HepG2 (cell line): ENCODE data around the gene LYPD3. TPM values are rescaled to one million over a fixed set of nuclear protein-coding genes. Genes with fewer than 3 reads are reported as not detected.

Experiments used
- ATF6 ChIP-seq: sonication (generic); formaldehyde crosslinking; conservative IDR thresholded peaks from 2 replicates; pipeline ENCODE4 v1.4.0; 2020; ENCODE audit warnings: missing genetic modification reagents
- FOSL1 ChIP-seq: sonication (generic); formaldehyde crosslinking; IDR thresholded peaks from 2 replicates; pipeline ENCODE4 v1.9.0; 2021; ENCODE audit warnings: missing genetic modification reagents, borderline replicate concordance
- FOXC1 ChIP-seq: sonication (generic); formaldehyde crosslinking; IDR thresholded peaks from 2 replicates; pipeline ENCODE4 v1.8.0; 2022; ENCODE audit warnings: mild to moderate bottlenecking, missing genetic modification reagents, borderline replicate concordance
- IKZF4 ChIP-seq: sonication (generic); formaldehyde crosslinking; IDR thresholded peaks from 2 replicates; pipeline ENCODE4 v1.5.1; 2020; ENCODE audit warnings: borderline replicate concordance, mild to moderate bottlenecking, low read depth, missing genetic modification reagents; ENCODE audit errors: not compliant biosample characterization
- MAFG ChIP-seq: sonication (generic); formaldehyde crosslinking; IDR thresholded peaks from 2 replicates; pipeline ENCODE4 v1.5.1; 2020; ENCODE audit warnings: mild to moderate bottlenecking, missing genetic modification reagents
- MIXL1 ChIP-seq: IDR thresholded peaks from 2 replicates; pipeline ENCODE4 v1.6.1; 2016
- MXI1 ChIP-seq: IDR thresholded peaks from 3 replicates; pipeline ENCODE4 v1.6.1; 2012; ENCODE audit warnings: low read depth, low read length, inconsistent platforms, borderline replicate concordance
- NFYB ChIP-seq: sonication (generic); formaldehyde crosslinking; IDR thresholded peaks from 2 replicates; pipeline ENCODE4 v1.4.0; 2020; ENCODE audit warnings: missing genetic modification reagents
- NR2F2 ChIP-seq: IDR thresholded peaks from 2 replicates; pipeline ENCODE4 v1.6.1; 2012; ENCODE audit warnings: low read depth, inconsistent platforms, borderline replicate concordance
- PAF1 ChIP-seq: IDR thresholded peaks from 2 replicates; pipeline ENCODE4 v1.6.1; 2016; ENCODE audit warnings: missing genetic modification reagents, missing compliant biosample characterization
- POLR2AphosphoS5 ChIP-seq: IDR thresholded peaks from 2 replicates; pipeline ENCODE4 v1.6.1; 2012; ENCODE audit warnings: low read depth, low read length
- RBFOX2 ChIP-seq: fragments of 200-400 bp; formaldehyde crosslinking; IDR thresholded peaks from 2 replicates; pipeline ENCODE4 v1.6.1; 2017; ENCODE audit warnings: low read depth, mild to moderate bottlenecking, low read length
- RCOR2 ChIP-seq: IDR thresholded peaks from 2 replicates; pipeline ENCODE4 v1.6.1; 2016; ENCODE audit warnings: missing biosample characterization, missing genetic modification reagents
- RFXANK ChIP-seq: IDR thresholded peaks from 2 replicates; pipeline ENCODE4 v1.6.1; 2016
- TP53 ChIP-seq: sonication (generic); formaldehyde crosslinking; conservative IDR thresholded peaks from 2 replicates; pipeline ENCODE4 v1.4.0; 2020; ENCODE audit warnings: missing genetic modification reagents
- ZNF121 ChIP-seq: sonication (generic); formaldehyde crosslinking; IDR thresholded peaks from 2 replicates; pipeline ENCODE4 v1.5.0; 2020; ENCODE audit warnings: mild to moderate bottlenecking, missing genetic modification reagents
- ZNF3 ChIP-seq: IDR thresholded peaks from 2 replicates; pipeline ENCODE4 v1.7.0; 2017; ENCODE audit warnings: inconsistent platforms
- ZNF563 ChIP-seq: sonication (generic); formaldehyde crosslinking; IDR thresholded peaks from 2 replicates; pipeline ENCODE4 v1.8.0; 2022; ENCODE audit warnings: mild to moderate bottlenecking, moderate library complexity, missing genetic modification reagents
- ZNF772 ChIP-seq: sonication (generic); formaldehyde crosslinking; IDR thresholded peaks from 2 replicates; pipeline ENCODE4 v1.5.0; 2020; ENCODE audit warnings: mild to moderate bottlenecking, missing genetic modification reagents
- ZNF773 ChIP-seq: sonication (generic); formaldehyde crosslinking; IDR thresholded peaks from 2 replicates; pipeline ENCODE4 v1.4.0; 2020; ENCODE audit warnings: missing genetic modification reagents, borderline replicate concordance
- ZNF83 ChIP-seq: sonication (generic); formaldehyde crosslinking; IDR thresholded peaks from 2 replicates; pipeline ENCODE4 v1.4.0; 2020; ENCODE audit warnings: missing genetic modification reagents, mild to moderate bottlenecking, borderline replicate concordance
- polyA plus RNA-seq, 8 experiments: library from polyadenylated mRNA; depleted of rRNA in 3 of 8; stranded (reverse) in 7 of 8; unstranded in 1 of 8; fragments of >200 nt; fragmentation: Illumina TruSeq in 4 of 8; extraction: Trizol in 4 of 8; gene quantifications; 2 replicates each; pipeline versions ENCODE4 v1.2.1 to v1.2.3, GENCODE V29; 2011 to 2016; ENCODE audit warnings: low read depth in 4 of 8, missing spikeins in 1 of 8, mixed read lengths in 1 of 8; ENCODE audit not compliant: insufficient read depth in 1 of 8
- total RNA-seq, 5 experiments: library from RNA; depleted of rRNA; stranded (reverse); fragments of >200 nt; fragmentation: Illumina TruSeq; extraction: Trizol; gene quantifications; 2 replicates each; pipeline ENCODE4 v1.2.3, GENCODE V29; 2016; ENCODE audit warnings: low read depth in 1 of 5
- TF ChIP-seq, protein P1 (sequence below): sonication (generic); formaldehyde crosslinking; IDR thresholded peaks from 2 replicates; pipeline ENCODE4 v1.8.1; 2023; ENCODE audit warnings: mild to moderate bottlenecking, inconsistent platforms, moderate library complexity, missing genetic modification reagents, borderline replicate concordance
- TF ChIP-seq, protein P2 (sequence below): sonication (generic); formaldehyde crosslinking; IDR thresholded peaks from 2 replicates; pipeline ENCODE4 v1.4.0; 2020; ENCODE audit warnings: low read depth, mild to moderate bottlenecking, missing genetic modification reagents
- TF ChIP-seq, protein P3 (sequence below): sonication (generic); formaldehyde crosslinking; IDR thresholded peaks from 2 replicates; pipeline ENCODE4 v1.4.0; 2020; ENCODE audit warnings: missing genetic modification reagents
- TF ChIP-seq, protein P4 (sequence below): sonication (generic); formaldehyde crosslinking; IDR thresholded peaks from 2 replicates; pipeline ENCODE4 v1.5.0; 2020; ENCODE audit warnings: missing genetic modification reagents
- TF ChIP-seq, protein P5 (sequence below): sonication (generic); formaldehyde crosslinking; IDR thresholded peaks from 2 replicates; pipeline ENCODE4 v1.8.1; 2023; ENCODE audit warnings: mild to moderate bottlenecking, missing genetic modification reagents

Gene LYPD3
- total and polyA plus RNA-seq, 2 of the 13 experiments (the other 11 are each of a cell fraction or from before 2014, with no cell fraction given) = 0.51 to 1.5 TPM

DNA sequence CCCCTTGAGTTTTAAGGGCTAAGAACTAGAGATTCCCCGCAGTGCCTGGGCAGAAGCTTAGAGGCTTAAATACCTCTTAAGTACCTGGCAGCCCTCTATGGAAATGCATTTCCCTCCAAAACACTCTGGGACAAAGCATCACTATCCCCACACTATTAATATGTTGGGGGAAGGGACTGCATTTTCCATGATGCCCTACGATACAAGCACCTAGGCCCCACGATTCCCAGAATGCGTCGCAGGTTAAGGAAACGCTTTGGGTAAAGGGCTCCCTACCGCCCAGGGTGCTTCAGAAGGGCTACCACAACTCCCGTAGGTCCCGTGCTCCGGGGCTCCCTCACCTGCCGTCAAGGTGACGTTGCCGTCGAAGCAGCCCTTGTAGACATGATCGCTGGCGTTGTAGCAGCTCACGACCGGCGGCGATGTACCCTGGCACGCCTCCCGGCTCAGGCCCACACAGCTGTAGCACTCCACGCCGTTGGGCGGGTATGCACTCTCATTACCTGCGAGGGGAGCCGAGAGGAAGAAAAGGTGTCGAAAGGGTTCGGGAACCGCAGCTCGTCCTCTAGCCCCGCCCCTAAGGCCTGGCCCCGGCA, 2.5 kb downstream of the LYPD3 start (continued):
- TF ChIP-seq RBFOX2 = no peak
- TF ChIP-seq RFXANK (CRISPR knock-in tag) = no peak
- no peak for TF ChIP-seq NR2F2
- no peak for TF ChIP-seq FOXC1
- TF ChIP-seq ZNF121 (CRISPR knock-in tag) = no peak
- no peak for TF ChIP-seq POLR2AphosphoS5
- no peak for TF ChIP-seq ZNF3 (CRISPR knock-in tag)
- TF ChIP-seq ZNF772 = no peak
- no peak for TF ChIP-seq IKZF4
- TF ChIP-seq NFYB = no peak
- TF ChIP-seq FOSL1 = no peak
- TF ChIP-seq MIXL1 (CRISPR knock-in tag) = no peak
- no peak for TF ChIP-seq MAFG (CRISPR knock-in tag)
- TF ChIP-seq, protein P1, sequence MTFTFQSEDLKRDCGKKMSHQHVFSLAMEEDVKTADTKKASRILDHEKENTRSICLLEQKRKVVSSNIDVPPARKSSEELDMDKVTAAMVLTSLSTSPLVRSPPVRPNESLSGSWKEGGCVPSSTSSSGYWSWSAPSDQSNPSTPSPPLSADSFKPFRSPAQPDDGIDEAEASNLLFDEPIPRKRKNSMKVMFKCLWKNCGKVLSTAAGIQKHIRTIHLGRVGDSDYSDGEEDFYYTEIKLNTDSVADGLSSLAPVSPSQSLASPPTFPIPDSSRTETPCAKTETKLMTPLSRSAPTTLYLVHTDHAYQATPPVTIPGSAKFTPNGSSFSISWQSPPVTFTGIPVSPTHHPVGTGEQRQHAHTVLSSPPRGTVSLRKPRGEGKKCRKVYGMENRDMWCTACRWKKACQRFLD (CRISPR knock-in tag) = no peak
- TF ChIP-seq RCOR2 (CRISPR knock-in tag) = no peak
- no peak for TF ChIP-seq ATF6
- TF ChIP-seq, protein P2, sequence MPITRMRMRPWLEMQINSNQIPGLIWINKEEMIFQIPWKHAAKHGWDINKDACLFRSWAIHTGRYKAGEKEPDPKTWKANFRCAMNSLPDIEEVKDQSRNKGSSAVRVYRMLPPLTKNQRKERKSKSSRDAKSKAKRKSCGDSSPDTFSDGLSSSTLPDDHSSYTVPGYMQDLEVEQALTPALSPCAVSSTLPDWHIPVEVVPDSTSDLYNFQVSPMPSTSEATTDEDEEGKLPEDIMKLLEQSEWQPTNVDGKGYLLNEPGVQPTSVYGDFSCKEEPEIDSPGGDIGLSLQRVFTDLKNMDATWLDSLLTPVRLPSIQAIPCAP (CRISPR knock-in tag) = no peak
- TF ChIP-seq TP53 (CRISPR knock-in tag) = no peak
- TF ChIP-seq, protein P3, sequence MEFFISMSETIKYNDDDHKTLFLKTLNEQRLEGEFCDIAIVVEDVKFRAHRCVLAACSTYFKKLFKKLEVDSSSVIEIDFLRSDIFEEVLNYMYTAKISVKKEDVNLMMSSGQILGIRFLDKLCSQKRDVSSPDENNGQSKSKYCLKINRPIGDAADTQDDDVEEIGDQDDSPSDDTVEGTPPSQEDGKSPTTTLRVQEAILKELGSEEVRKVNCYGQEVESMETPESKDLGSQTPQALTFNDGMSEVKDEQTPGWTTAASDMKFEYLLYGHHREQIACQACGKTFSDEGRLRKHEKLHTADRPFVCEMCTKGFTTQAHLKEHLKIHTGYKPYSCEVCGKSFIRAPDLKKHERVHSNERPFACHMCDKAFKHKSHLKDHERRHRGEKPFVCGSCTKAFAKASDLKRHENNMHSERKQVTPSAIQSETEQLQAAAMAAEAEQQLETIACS = no peak
- no peak for TF ChIP-seq PAF1 (CRISPR knock-in tag)
- no peak for TF ChIP-seq MXI1
- TF ChIP-seq ZNF83 = no peak
- TF ChIP-seq ZNF563 (CRISPR knock-in tag) = 0 out of 2 replicates have a peak, but pooled peaks have one; percentile 15
- TF ChIP-seq, protein P4, sequence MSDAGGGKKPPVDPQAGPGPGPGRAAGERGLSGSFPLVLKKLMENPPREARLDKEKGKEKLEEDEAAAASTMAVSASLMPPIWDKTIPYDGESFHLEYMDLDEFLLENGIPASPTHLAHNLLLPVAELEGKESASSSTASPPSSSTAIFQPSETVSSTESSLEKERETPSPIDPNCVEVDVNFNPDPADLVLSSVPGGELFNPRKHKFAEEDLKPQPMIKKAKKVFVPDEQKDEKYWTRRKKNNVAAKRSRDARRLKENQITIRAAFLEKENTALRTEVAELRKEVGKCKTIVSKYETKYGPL (CRISPR knock-in tag) = no peak
- TF ChIP-seq ZNF773 (CRISPR knock-in tag) = 0 out of 2 replicates have a peak, but pooled peaks have one; percentile 13
- TF ChIP-seq, protein P5, sequence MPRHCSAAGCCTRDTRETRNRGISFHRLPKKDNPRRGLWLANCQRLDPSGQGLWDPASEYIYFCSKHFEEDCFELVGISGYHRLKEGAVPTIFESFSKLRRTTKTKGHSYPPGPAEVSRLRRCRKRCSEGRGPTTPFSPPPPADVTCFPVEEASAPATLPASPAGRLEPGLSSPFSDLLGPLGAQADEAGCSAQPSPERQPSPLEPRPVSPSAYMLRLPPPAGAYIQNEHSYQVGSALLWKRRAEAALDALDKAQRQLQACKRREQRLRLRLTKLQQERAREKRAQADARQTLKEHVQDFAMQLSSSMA (CRISPR knock-in tag) = no peak; the same call in 1 of the 2 replicates
